NCI-H526 (cell line): Measurements from ENCODE around the gene AKAP9.
"Not testable (repeated sequence)": the region's sequence is repeated elsewhere in the genome, so short reads cannot be mapped to it uniquely, and the experiment has no call there.

Experiments used
- DNase-seq, 2 experiments: peaks; one replicate each; lab custom pipeline; 2025; lab: John Stamatoyannopoulos, UW

The AKAP9 gene

GRCh38 chr7:91940572-91941341 is at the start of gene AKAP9:
AKAP9 (plus strand) TSS chr7:91940862; CDS start chr7:91941100, 238 bp downstream.
- peak; percentile 89 to 98 for DNase-seq

GRCh38 chr7:91892099-91892705 is 48.5 kb upstream of the AKAP9 start:
- no peak for DNase-seq

- no peak for DNase-seq
These were observed 47.8 kb upstream of the AKAP9 start for GRCh38 chr7:91892821-91893340.

GRCh38 chr7:91893699-91894098 is 47.0 kb upstream of the AKAP9 start:
- DNase-seq = not testable (repeated sequence)

- no peak for DNase-seq
These were observed 45.7 kb upstream of the AKAP9 start for GRCh38 chr7:91894781-91895480.

GRCh38 chr7:91898240-91898992 is 42.2 kb upstream of the AKAP9 start:
- DNase-seq = no peak

GRCh38 chr7:91899563-91899962 is 41.1 kb upstream of the AKAP9 start:
- DNase-seq = no peak

GRCh38 chr7:91910171-91910570 is 30.5 kb upstream of the AKAP9 start:
- DNase-seq = no peak

GRCh38 chr7:91911121-91911520 is 29.5 kb upstream of the AKAP9 start:
- no peak for DNase-seq

GRCh38 chr7:91912494-91912893 is 28.2 kb upstream of the AKAP9 start:
- DNase-seq = no peak

- no peak for DNase-seq
These were observed 27.1 kb upstream of the AKAP9 start for GRCh38 chr7:91913612-91914011.

- no peak for DNase-seq
These were observed 25.1 kb upstream of the AKAP9 start for GRCh38 chr7:91915401-91916050.

- no peak for DNase-seq
These were observed 24.6 kb upstream of the AKAP9 start for GRCh38 chr7:91916051-91916440.

GRCh38 chr7:91918356-91918755 is 22.3 kb upstream of the AKAP9 start:
- DNase-seq = no peak

- no peak for DNase-seq
These were observed 17.8 kb upstream of the AKAP9 start for GRCh38 chr7:91922857-91923256.

GRCh38 chr7:91927912-91928311 is 12.8 kb upstream of the AKAP9 start:
- no peak for DNase-seq

GRCh38 chr7:91929463-91929862 is 11.2 kb upstream of the AKAP9 start:
- DNase-seq = no peak

- peak; percentile 60 to 72 for DNase-seq
These were observed 491 bp upstream of the AKAP9 start for GRCh38 chr7:91940171-91940570.

GRCh38 chr7:91941450-91941849 is 788 bp downstream of the AKAP9 start:
- peak; percentile 65 to 69 for DNase-seq

- no peak for DNase-seq
These were observed 1.6 kb downstream of the AKAP9 start for GRCh38 chr7:91942312-91942711.

- DNase-seq = not testable (repeated sequence)
These were observed 4.3 kb downstream of the AKAP9 start for GRCh38 chr7:91944970-91945369.

- DNase-seq = no peak
These were observed 4.8 kb downstream of the AKAP9 start for GRCh38 chr7:91945476-91945875.
